Neural cell (in vitro differentiated cells): ENCODE measurements around the gene GTF3A.

ENCODE experiments used
- EP300 ChIP-seq: fragments of 450-650 bp; conservative IDR thresholded peaks from 2 replicates; pipeline ENCODE4 v1.6.1; 2014; ENCODE audit warnings: antibody characterized with exemption, mild to moderate bottlenecking, moderate library complexity; ENCODE audit not compliant: poor library complexity, severe bottlenecking
- EZH2 ChIP-seq: fragments of 200-600, 300-800 bp; shearing (Covaris generic), sonication (generic); IDR thresholded peaks from 2 replicates; pipeline ENCODE4 v1.6.1; 2014; ENCODE audit warnings: antibody characterized with exemption, low read length, borderline replicate concordance, mild to moderate bottlenecking; ENCODE audit not compliant: insufficient read depth, poor library complexity, severe bottlenecking
- MXI1 ChIP-seq: fragments of 450-650 bp; conservative IDR thresholded peaks from 2 replicates; pipeline ENCODE4 v1.6.1; 2014; ENCODE audit warnings: antibody characterized with exemption, mild to moderate bottlenecking; ENCODE audit not compliant: poor library complexity, severe bottlenecking
- POLR2AphosphoS5 ChIP-seq: IDR thresholded peaks from 2 replicates; pipeline ENCODE4 v1.6.1; 2012
- SMC3 ChIP-seq: fragments of 450-650 bp; conservative IDR thresholded peaks from 2 replicates; pipeline ENCODE4 v1.6.1; 2014; ENCODE audit warnings: antibody characterized with exemption, mild to moderate bottlenecking, moderate library complexity; ENCODE audit not compliant: poor library complexity
- TAF1 ChIP-seq: IDR thresholded peaks from 2 replicates; pipeline ENCODE4 v1.6.1; 2012; ENCODE audit warnings: low read depth
- TF ChIP-seq, protein P1 (sequence below): fragments of 450-650 bp; IDR thresholded peaks from 2 replicates; pipeline ENCODE4 v1.5.1; 2014; ENCODE audit warnings: antibody characterized with exemption, mild to moderate bottlenecking, moderate library complexity; ENCODE audit not compliant: poor library complexity, severe bottlenecking

DNA sequence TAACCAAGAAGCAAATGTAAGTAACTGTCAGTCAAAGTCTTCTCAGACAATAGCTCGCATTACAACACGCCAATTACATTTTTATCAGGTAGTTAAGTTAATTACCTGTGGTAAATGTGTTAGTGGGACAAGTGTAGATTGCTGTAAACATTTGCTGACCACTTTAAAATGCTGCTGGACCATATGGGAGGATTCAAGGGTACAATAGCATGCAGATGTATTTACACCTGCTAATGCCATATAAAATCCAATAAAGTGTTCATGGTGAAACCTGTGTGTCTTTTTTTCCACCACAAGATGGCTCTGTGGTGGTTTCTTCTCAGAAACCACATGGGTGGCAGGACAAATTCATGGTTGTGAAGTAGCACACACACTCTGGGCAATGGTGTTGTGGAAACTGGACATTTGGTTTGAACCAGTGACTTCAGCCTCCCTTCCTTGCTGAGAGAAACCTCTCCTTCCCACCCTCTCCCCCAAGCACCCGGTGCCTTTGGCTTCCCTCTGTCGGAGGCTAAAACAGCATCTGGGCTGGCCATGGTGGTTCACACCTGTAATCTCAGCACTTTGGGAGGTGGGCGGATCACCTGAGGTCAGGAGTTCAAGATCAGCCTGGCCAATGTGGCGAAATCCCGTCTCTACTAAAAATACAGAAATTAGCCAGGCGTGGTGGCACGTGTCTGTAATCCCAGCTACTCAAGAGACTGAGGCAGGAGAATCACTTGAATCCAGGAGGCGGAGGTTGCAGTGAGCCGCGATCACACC, 18.1 kb upstream of the GTF3A start:
- TF ChIP-seq, protein P1, sequence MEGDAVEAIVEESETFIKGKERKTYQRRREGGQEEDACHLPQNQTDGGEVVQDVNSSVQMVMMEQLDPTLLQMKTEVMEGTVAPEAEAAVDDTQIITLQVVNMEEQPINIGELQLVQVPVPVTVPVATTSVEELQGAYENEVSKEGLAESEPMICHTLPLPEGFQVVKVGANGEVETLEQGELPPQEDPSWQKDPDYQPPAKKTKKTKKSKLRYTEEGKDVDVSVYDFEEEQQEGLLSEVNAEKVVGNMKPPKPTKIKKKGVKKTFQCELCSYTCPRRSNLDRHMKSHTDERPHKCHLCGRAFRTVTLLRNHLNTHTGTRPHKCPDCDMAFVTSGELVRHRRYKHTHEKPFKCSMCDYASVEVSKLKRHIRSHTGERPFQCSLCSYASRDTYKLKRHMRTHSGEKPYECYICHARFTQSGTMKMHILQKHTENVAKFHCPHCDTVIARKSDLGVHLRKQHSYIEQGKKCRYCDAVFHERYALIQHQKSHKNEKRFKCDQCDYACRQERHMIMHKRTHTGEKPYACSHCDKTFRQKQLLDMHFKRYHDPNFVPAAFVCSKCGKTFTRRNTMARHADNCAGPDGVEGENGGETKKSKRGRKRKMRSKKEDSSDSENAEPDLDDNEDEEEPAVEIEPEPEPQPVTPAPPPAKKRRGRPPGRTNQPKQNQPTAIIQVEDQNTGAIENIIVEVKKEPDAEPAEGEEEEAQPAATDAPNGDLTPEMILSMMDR, result peak; percentile 76
- TF ChIP-seq SMC3 (peak; percentile 82), TAF1 (no peak), POLR2AphosphoS5 (no peak), EP300 (no peak), MXI1 (no peak), EZH2 (no peak)
